H9 (cell line): ENCODE measurements around the gene CDH22. TPM values are rescaled to one million over a fixed set of nuclear protein-coding genes. Genes with fewer than 3 reads are reported as not detected.

Experiments
- DNase-seq: peaks from one replicate; pipeline ENCODE4 v3.0.0-alpha.2; 2017
- H2AFZ ChIP-seq: one replicate; pipeline ENCODE4 v1.6.1; 2013; ENCODE audit warnings: mild to moderate bottlenecking, low read length, control low read depth, moderate library complexity
- H2AK5ac ChIP-seq: 2 replicates; pipeline ENCODE4 v1.6.1; 2013; ENCODE audit warnings: low read length, control low read depth, mixed read lengths; ENCODE audit not compliant: insufficient read length
- H2BK120ac ChIP-seq: one replicate; pipeline ENCODE4 v1.6.1; 2013; ENCODE audit warnings: low read depth, mild to moderate bottlenecking, low read length, control low read depth, inconsistent platforms; ENCODE audit not compliant: poor library complexity, severe bottlenecking
- H2BK12ac ChIP-seq: 2 replicates; pipeline ENCODE4 v1.6.1; 2013; ENCODE audit warnings: low read length, control low read depth, mixed read lengths, low read depth; ENCODE audit not compliant: insufficient read length
- H2BK15ac ChIP-seq: 2 replicates; pipeline ENCODE4 v1.6.1; 2013; ENCODE audit warnings: low read depth, low read length, control low read depth
- H2BK20ac ChIP-seq: one replicate; pipeline ENCODE4 v1.6.1; 2013; ENCODE audit warnings: low read depth, mild to moderate bottlenecking, low read length, control low read depth, inconsistent platforms; ENCODE audit not compliant: poor library complexity, severe bottlenecking
- H2BK5ac ChIP-seq: 2 replicates; pipeline ENCODE4 v1.6.1; 2013; ENCODE audit warnings: low read length, control low read depth, mixed read lengths; ENCODE audit not compliant: insufficient read length
- H3K14ac ChIP-seq: 2 replicates; pipeline ENCODE4 v1.6.1; 2013; ENCODE audit warnings: low read length, control low read depth; ENCODE audit not compliant: insufficient read depth
- H3K18ac ChIP-seq: 2 replicates; pipeline ENCODE4 v1.6.1; 2013; ENCODE audit warnings: low read depth, mild to moderate bottlenecking, mixed read lengths, low read length, control low read depth; ENCODE audit not compliant: insufficient read length
- H3K23ac ChIP-seq: 2 replicates; pipeline ENCODE4 v1.6.1; 2013; ENCODE audit warnings: low read length, control low read depth, mixed read lengths, low read depth; ENCODE audit not compliant: insufficient read length
- H3K23me2 ChIP-seq: 2 replicates; pipeline ENCODE4 v1.6.1; 2013; ENCODE audit warnings: low read depth, mild to moderate bottlenecking, mixed read lengths, low read length, control low read depth; ENCODE audit not compliant: insufficient read length, poor library complexity, severe bottlenecking
- H3K27ac ChIP-seq: 2 replicates; pipeline ENCODE4 v1.5.1; 2013; ENCODE audit warnings: low read length, control low read depth, mixed read lengths, low read depth; ENCODE audit not compliant: insufficient read length
- H3K27me3 ChIP-seq: 2 replicates; pipeline ENCODE4 v1.6.1; 2013; ENCODE audit warnings: low read length, control low read depth, inconsistent platforms; ENCODE audit not compliant: insufficient read depth
- H3K4ac ChIP-seq: 2 replicates; pipeline ENCODE4 v1.6.1; 2013; ENCODE audit warnings: low read depth, mild to moderate bottlenecking, control low read depth, inconsistent platforms, low read length, moderate library complexity
- H3K4me1 ChIP-seq: 2 replicates; pipeline ENCODE4 v1.6.1; 2013; ENCODE audit warnings: low read length, control low read depth, inconsistent platforms; ENCODE audit not compliant: insufficient read depth
- H3K4me2 ChIP-seq: 2 replicates; pipeline ENCODE4 v1.6.1; 2013; ENCODE audit warnings: low read length, control low read depth, mixed read lengths; ENCODE audit not compliant: insufficient read length, insufficient read depth
- H3K56ac ChIP-seq: 2 replicates; pipeline ENCODE4 v1.6.1; 2013; ENCODE audit warnings: low read depth, mild to moderate bottlenecking, mixed read lengths, low read length, control low read depth; ENCODE audit not compliant: insufficient read length
- H3K79me1 ChIP-seq: 2 replicates; pipeline ENCODE4 v1.6.1; 2013; ENCODE audit warnings: low read depth, mild to moderate bottlenecking, moderate library complexity, low read length, control low read depth, inconsistent platforms; ENCODE audit not compliant: insufficient read depth, poor library complexity, severe bottlenecking
- H3K79me2 ChIP-seq: 2 replicates; pipeline ENCODE4 v1.6.1; 2013; ENCODE audit warnings: low read length, control low read depth, inconsistent platforms; ENCODE audit not compliant: insufficient read depth
- H3K9ac ChIP-seq: 2 replicates; pipeline ENCODE4 v1.6.1; 2013; ENCODE audit warnings: low read length, control low read depth, mixed read lengths; ENCODE audit not compliant: insufficient read length; ENCODE audit errors: extremely low read depth
- H3K9me3 ChIP-seq: one replicate; pipeline ENCODE4 v1.6.1; 2013; ENCODE audit warnings: low read depth, low read length, inconsistent platforms; ENCODE audit not compliant: control insufficient read depth
- H3T11ph ChIP-seq: one replicate; pipeline ENCODE4 v1.6.1; 2013; ENCODE audit warnings: mild to moderate bottlenecking, low read length, control low read depth, inconsistent platforms
- H4K20me1 ChIP-seq: one replicate; pipeline ENCODE4 v1.6.1; 2013; ENCODE audit not compliant: control insufficient read depth, insufficient read length, insufficient read depth
- H4K5ac ChIP-seq: 2 replicates; pipeline ENCODE4 v1.6.1; 2013; ENCODE audit warnings: low read depth, mild to moderate bottlenecking, mixed read lengths, low read length, control low read depth; ENCODE audit not compliant: insufficient read length
- H4K8ac ChIP-seq: replicated peaks from 2 replicates; pipeline ENCODE4 v1.6.1; 2013; ENCODE audit warnings: low read length, control low read depth, mixed read lengths, low read depth; ENCODE audit not compliant: insufficient read length
- H4K91ac ChIP-seq: 2 replicates; pipeline ENCODE4 v1.6.1; 2013; ENCODE audit warnings: low read depth, mild to moderate bottlenecking, moderate library complexity, mixed read lengths, low read length, control low read depth; ENCODE audit not compliant: insufficient read length
- H3K27ac Mint-ChIP-seq, 3 experiments: 2 replicates in 2 of 3; 3 replicates in 1 of 3; pipeline ENCODE4 v1.8.0; 2020 to 2021; ENCODE audit warnings: mixed read lengths in 3 of 3, mild to moderate bottlenecking in 1 of 3, moderate library complexity in 1 of 3
- H3K27me3 Mint-ChIP-seq: 2 replicates; pipeline ENCODE4 v1.8.0; 2021; ENCODE audit warnings: low read depth, mild to moderate bottlenecking, moderate library complexity, mixed read lengths
- H3K36me3 Mint-ChIP-seq, 3 experiments: 2 replicates in 2 of 3; 3 replicates in 1 of 3; pipeline ENCODE4 v1.8.0; 2020 to 2021; ENCODE audit warnings: low read depth in 3 of 3, mixed read lengths in 3 of 3; ENCODE audit not compliant: insufficient read depth in 1 of 3
- H3K4me1 Mint-ChIP-seq, 2 experiments: 2 replicates each; pipeline ENCODE4 v1.8.0; 2020; ENCODE audit warnings: mixed read lengths in 2 of 2
- H3K4me3 Mint-ChIP-seq, 2 experiments: 2 replicates in 1 of 2; 3 replicates in 1 of 2; pipeline ENCODE4 v1.8.0; 2020 to 2021; ENCODE audit warnings: mild to moderate bottlenecking in 2 of 2, mixed read lengths in 2 of 2, moderate library complexity in 1 of 2
- H3K9me3 Mint-ChIP-seq, 2 experiments: 2 replicates in 1 of 2; 3 replicates in 1 of 2; pipeline ENCODE4 v1.8.0; 2020; ENCODE audit warnings: mild to moderate bottlenecking in 2 of 2, mixed read lengths in 2 of 2, moderate library complexity in 1 of 2
- WGBS: extraction: QIAGEN DNeasy Blood & Tissue Kit; methylation state at CpG from one replicate; pipeline ENCODE4 v1.1.7; 2013; ENCODE audit warnings: missing lambda C conversion rate, low lambda C conversion rate, mixed read lengths; ENCODE audit not compliant: insufficient read length; ENCODE audit errors: extremely low coverage; 5-methylcytosine and 5-hydroxymethylcytosine counted together
- total RNA-seq: library from RNA; stranded (reverse); gene quantifications from 2 replicates; pipeline ENCODE4 v1.2.1, GENCODE V29; 2021
- TF ChIP-seq, protein P1 (sequence below): fragments of 200-600 bp; sonication (generic); conservative IDR thresholded peaks from 3 replicates; pipeline ENCODE4 v1.8.0; 2021; ENCODE audit warnings: antibody characterized with exemption, mild to moderate bottlenecking

The CDH22 gene
- total RNA-seq, 1 experiment from 2014 or later = not detected

DNA sequence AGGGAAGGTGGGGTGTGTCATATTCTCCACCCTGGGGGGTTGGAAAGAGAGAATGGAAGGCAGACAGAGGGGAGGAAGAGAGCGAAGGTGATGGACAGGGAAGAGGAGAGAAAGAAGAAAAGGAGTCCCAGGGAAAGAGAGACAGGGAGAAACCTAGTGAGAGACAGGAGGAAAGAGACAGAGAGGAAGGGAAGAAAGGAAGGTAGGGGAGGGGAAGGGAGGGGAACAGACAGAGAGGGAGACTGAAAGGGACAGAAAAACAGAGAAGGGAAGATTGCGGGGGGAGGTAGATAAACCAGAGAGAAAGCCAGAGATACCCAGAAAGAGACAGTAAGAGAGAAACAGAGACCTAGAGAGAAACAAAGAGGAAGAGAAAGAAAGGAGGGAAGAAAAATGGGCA, 88.4 kb downstream of the CDH22 start:
- WGBS = no CpG with 5 or more reads among the region's 2 CpGs
- TF ChIP-seq, protein P1, sequence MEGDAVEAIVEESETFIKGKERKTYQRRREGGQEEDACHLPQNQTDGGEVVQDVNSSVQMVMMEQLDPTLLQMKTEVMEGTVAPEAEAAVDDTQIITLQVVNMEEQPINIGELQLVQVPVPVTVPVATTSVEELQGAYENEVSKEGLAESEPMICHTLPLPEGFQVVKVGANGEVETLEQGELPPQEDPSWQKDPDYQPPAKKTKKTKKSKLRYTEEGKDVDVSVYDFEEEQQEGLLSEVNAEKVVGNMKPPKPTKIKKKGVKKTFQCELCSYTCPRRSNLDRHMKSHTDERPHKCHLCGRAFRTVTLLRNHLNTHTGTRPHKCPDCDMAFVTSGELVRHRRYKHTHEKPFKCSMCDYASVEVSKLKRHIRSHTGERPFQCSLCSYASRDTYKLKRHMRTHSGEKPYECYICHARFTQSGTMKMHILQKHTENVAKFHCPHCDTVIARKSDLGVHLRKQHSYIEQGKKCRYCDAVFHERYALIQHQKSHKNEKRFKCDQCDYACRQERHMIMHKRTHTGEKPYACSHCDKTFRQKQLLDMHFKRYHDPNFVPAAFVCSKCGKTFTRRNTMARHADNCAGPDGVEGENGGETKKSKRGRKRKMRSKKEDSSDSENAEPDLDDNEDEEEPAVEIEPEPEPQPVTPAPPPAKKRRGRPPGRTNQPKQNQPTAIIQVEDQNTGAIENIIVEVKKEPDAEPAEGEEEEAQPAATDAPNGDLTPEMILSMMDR = no peak

More for the DNA sequence above, 88.4 kb downstream of the CDH22 start:
- no peak overlapping the region for H3K4ac ChIP-seq
- H2BK20ac ChIP-seq = no peak overlapping the region
- H2AFZ ChIP-seq = no peak overlapping the region
- no peaks in the 10 kb centered on the region for H3K9me3 ChIP-seq
- no peaks in the 10 kb centered on the region; the same call in 1 of the 2 replicates for H3K4me1 ChIP-seq
- H3K27ac Mint-ChIP-seq = peak overlapping the region in 1 of 3 experiments; percentile 11; a peak in 1 of 7 replicates
- H3K79me1 ChIP-seq = no peaks in the 10 kb centered on the region
- H2BK12ac ChIP-seq = no peak overlapping the region
- H2BK120ac ChIP-seq = no peak overlapping the region
- peaks cover 11% of the 10 kb centered on the region for H3K27me3 Mint-ChIP-seq
- H3K9me3 Mint-ChIP-seq = no peaks in the 10 kb centered on the region
- H4K8ac ChIP-seq = no peak overlapping the region
- no peak overlapping the region for H3K56ac ChIP-seq
- H3K23ac ChIP-seq = no peak overlapping the region
- no peak overlapping the region for H3K18ac ChIP-seq
- H3K9ac ChIP-seq = no peak overlapping the region
- no peak overlapping the region for H3T11ph ChIP-seq
- no peak overlapping the region for H2BK5ac ChIP-seq
- H3K23me2 ChIP-seq = no peaks in the 10 kb centered on the region
- H3K27me3 ChIP-seq = no peaks in the 10 kb centered on the region
- no peak overlapping the region for H3K4me2 ChIP-seq
- H3K4me3 Mint-ChIP-seq = no peak overlapping the region; a peak in 1 of 5 replicates
- no peak for DNase-seq
- no peak overlapping the region for H4K5ac ChIP-seq
- no peak overlapping the region for H3K14ac ChIP-seq
- no peak overlapping the region for H2AK5ac ChIP-seq
- no peak overlapping the region for H2BK15ac ChIP-seq
- no peaks in the 10 kb centered on the region for H3K79me2 ChIP-seq
- no peak overlapping the region for H3K27ac ChIP-seq
- no peaks in the 10 kb centered on the region for H3K36me3 Mint-ChIP-seq
- H4K91ac ChIP-seq = no peak overlapping the region
- peaks cover 61 to 62% of the 10 kb centered on the region in 2 experiments for H3K4me1 Mint-ChIP-seq
- no peaks in the 10 kb centered on the region for H4K20me1 ChIP-seq
